ENCODE results near the gene BLOC1S4.

Gene BLOC1S4

GRCh38 chr4:6732441-6733357 is 16.7 kb downstream of the BLOC1S4 start:
- DNase-seq (ENCODE audit: insufficient read length), result no peak
- no peak for FAIRE-seq
- no peak for TF ChIP-seq POLR2A (IDR thresholded peaks at IDR 0.05; ENCODE audit: low read depth, low read length)
- no peak for TF ChIP-seq POLR2AphosphoS5 (IDR thresholded peaks at IDR 0.05; ENCODE audit: low read depth, low read length)
- TF ChIP-seq TAF1 (IDR thresholded peaks at IDR 0.05; ENCODE audit: borderline replicate concordance, low read depth, low read length), result no peak

GRCh38 chr4:6733358-6734164 is 17.6 kb downstream of the BLOC1S4 start:
- no peak for DNase-seq (ENCODE audit: insufficient read length)
- FAIRE-seq, result no peak
- TF ChIP-seq TAF1 (IDR thresholded peaks at IDR 0.05; ENCODE audit: borderline replicate concordance, low read depth, low read length) (no peak), POLR2A (IDR thresholded peaks at IDR 0.05; ENCODE audit: low read depth, low read length) (no peak), POLR2AphosphoS5 (IDR thresholded peaks at IDR 0.05; ENCODE audit: low read depth, low read length) (no peak)

GRCh38 chr4:6734165-6734786 is 18.3 kb downstream of the BLOC1S4 start:
- no peak for TF ChIP-seq POLR2A (IDR thresholded peaks at IDR 0.05; ENCODE audit: low read depth, low read length)
- TF ChIP-seq TAF1 (IDR thresholded peaks at IDR 0.05; ENCODE audit: borderline replicate concordance, low read depth, low read length), result no peak
- TF ChIP-seq POLR2AphosphoS5 (IDR thresholded peaks at IDR 0.05; ENCODE audit: low read depth, low read length), result no peak
- no peak for DNase-seq (ENCODE audit: insufficient read length)
- no peak for FAIRE-seq

GRCh38 chr4:6739920-6740319 is 23.9 kb downstream of the BLOC1S4 start:
- no peak for DNase-seq (ENCODE audit: insufficient read length)
- FAIRE-seq, result no peak
- TF ChIP-seq POLR2AphosphoS5 (IDR thresholded peaks at IDR 0.05; ENCODE audit: low read depth, low read length) (no peak), TAF1 (IDR thresholded peaks at IDR 0.05; ENCODE audit: borderline replicate concordance, low read depth, low read length) (no peak), POLR2A (IDR thresholded peaks at IDR 0.05; ENCODE audit: low read depth, low read length) (no peak)

- FAIRE-seq (no peak), DNase-seq (ENCODE audit: insufficient read length) (no peak)
- no peak for TF ChIP-seq TAF1 (IDR thresholded peaks at IDR 0.05; ENCODE audit: borderline replicate concordance, low read depth, low read length)
- TF ChIP-seq POLR2AphosphoS5 (IDR thresholded peaks at IDR 0.05; ENCODE audit: low read depth, low read length), result no peak
- no peak for TF ChIP-seq POLR2A (IDR thresholded peaks at IDR 0.05; ENCODE audit: low read depth, low read length)
Observed at GRCh38 chr4:6740347-6740746, 24.4 kb downstream of the BLOC1S4 start.

- TF ChIP-seq POLR2A (IDR thresholded peaks at IDR 0.05; ENCODE audit: low read depth, low read length), result no peak
- TF ChIP-seq TAF1 (IDR thresholded peaks at IDR 0.05; ENCODE audit: borderline replicate concordance, low read depth, low read length), result no peak
- TF ChIP-seq POLR2AphosphoS5 (IDR thresholded peaks at IDR 0.05; ENCODE audit: low read depth, low read length), result no peak
- DNase-seq (ENCODE audit: insufficient read length) (no peak), FAIRE-seq (no peak)
Observed at GRCh38 chr4:6742507-6742906, 26.5 kb downstream of the BLOC1S4 start.

- TF ChIP-seq POLR2AphosphoS5 (IDR thresholded peaks at IDR 0.05; ENCODE audit: low read depth, low read length) (no peak), POLR2A (IDR thresholded peaks at IDR 0.05; ENCODE audit: low read depth, low read length) (no peak), TAF1 (IDR thresholded peaks at IDR 0.05; ENCODE audit: borderline replicate concordance, low read depth, low read length) (no peak)
- FAIRE-seq (no peak), DNase-seq (ENCODE audit: insufficient read length) (no peak)
Observed at GRCh38 chr4:6742989-6743388, 27.0 kb downstream of the BLOC1S4 start.

GRCh38 chr4:6746721-6747293 is 30.8 kb downstream of the BLOC1S4 start:
- TF ChIP-seq POLR2A (IDR thresholded peaks at IDR 0.05; ENCODE audit: low read depth, low read length), result no peak
- no peak for TF ChIP-seq TAF1 (IDR thresholded peaks at IDR 0.05; ENCODE audit: borderline replicate concordance, low read depth, low read length)
- no peak for TF ChIP-seq POLR2AphosphoS5 (IDR thresholded peaks at IDR 0.05; ENCODE audit: low read depth, low read length)
- FAIRE-seq (no peak), DNase-seq (ENCODE audit: insufficient read length) (no peak)

- DNase-seq (ENCODE audit: insufficient read length) (no peak), FAIRE-seq (no peak)
- TF ChIP-seq POLR2AphosphoS5 (IDR thresholded peaks at IDR 0.05; ENCODE audit: low read depth, low read length) (no peak), TAF1 (IDR thresholded peaks at IDR 0.05; ENCODE audit: borderline replicate concordance, low read depth, low read length) (no peak), POLR2A (IDR thresholded peaks at IDR 0.05; ENCODE audit: low read depth, low read length) (no peak)
Observed at GRCh38 chr4:6747294-6748051, 31.5 kb downstream of the BLOC1S4 start.

- DNase-seq (ENCODE audit: insufficient read length) (no peak), FAIRE-seq (no peak)
- no peak for TF ChIP-seq POLR2AphosphoS5 (IDR thresholded peaks at IDR 0.05; ENCODE audit: low read depth, low read length)
- no peak for TF ChIP-seq POLR2A (IDR thresholded peaks at IDR 0.05; ENCODE audit: low read depth, low read length)
- no peak for TF ChIP-seq TAF1 (IDR thresholded peaks at IDR 0.05; ENCODE audit: borderline replicate concordance, low read depth, low read length)
Observed at GRCh38 chr4:6748286-6748685, 32.3 kb downstream of the BLOC1S4 start.
